BLaER1 treated with 17β-estradiol and CSF1 and Interleukin-3, amounts not matched to agents 10 nM and 100 nM (cell line): Measurements from ENCODE around the gene STK32B.
A peak's percentile ranks its signal among the peaks of the same experiment; 100 is the strongest.

ENCODE experiments used
- H3K27ac ChIP-seq, 11 experiments: shearing (Covaris generic); formaldehyde crosslinking; 2 replicates each; pipeline ENCODE4 v1.8.1; 2022
- H3K27me3 ChIP-seq, 11 experiments: shearing (Covaris generic); formaldehyde crosslinking; 2 replicates each; pipeline ENCODE4 v1.8.1; 2022
- H3K36me3 ChIP-seq, 11 experiments: shearing (Covaris generic); formaldehyde crosslinking; 2 replicates each; pipeline ENCODE4 v1.8.1; 2022
- H3K4me1 ChIP-seq, 10 experiments: shearing (Covaris generic); formaldehyde crosslinking; 2 replicates each; pipeline ENCODE4 v1.8.1; 2022
- H3K4me2 ChIP-seq, 11 experiments: shearing (Covaris generic); formaldehyde crosslinking; 2 replicates each; pipeline ENCODE4 v1.8.1; 2022
- H3K4me3 ChIP-seq, 10 experiments: shearing (Covaris generic); formaldehyde crosslinking; 2 replicates each; pipeline ENCODE4 v1.8.1; 2022
- H3K9ac ChIP-seq, 11 experiments: shearing (Covaris generic); formaldehyde crosslinking; 2 replicates each; pipeline ENCODE4 v1.8.1; 2022
- H3K9me3 ChIP-seq, 11 experiments: shearing (Covaris generic); formaldehyde crosslinking; replicated peaks in 1 of 11; 2 replicates each; pipeline ENCODE4 v1.8.1; 2022
- H4K20me1 ChIP-seq, 11 experiments: shearing (Covaris generic); formaldehyde crosslinking; 2 replicates each; pipeline ENCODE4 v1.8.1; 2022
- Cebpa-rat ChIP-seq, 11 experiments: shearing (Covaris generic); IDR thresholded peaks; 2 replicates each; pipeline ENCODE4 v1.8.1; 2022

STK32B gene

GRCh38 chr4:5199912-5200311, 148.6 kb downstream of the STK32B start:
- no peaks in the 10 kb centered on the region for H4K20me1 ChIP-seq
- peaks cover 0 to 6% (median 0%) of the 10 kb centered on the region in 10 experiments; a peak in 1 of 20 replicates for H3K4me1 ChIP-seq
- H3K4me3 ChIP-seq = no peak overlapping the region
- peaks cover 9 to 23% (median 20%) of the 10 kb centered on the region in 11 experiments for H3K9me3 ChIP-seq
- no peak overlapping the region for H3K27ac ChIP-seq
- no peak for TF ChIP-seq Cebpa-rat (IDR thresholded peaks at IDR 0.05)
- H3K27me3 ChIP-seq = no peaks in the 10 kb centered on the region
- H3K4me2 ChIP-seq = no peak overlapping the region
- peaks cover 0 to 14% (median 0%) of the 10 kb centered on the region in 11 experiments; a peak in 4 of 22 replicates for H3K36me3 ChIP-seq
- no peak overlapping the region for H3K9ac ChIP-seq

GRCh38 chr4:5200513-5200912, 149.2 kb downstream of the STK32B start:
- H3K4me2 ChIP-seq = no peak overlapping the region
- no peaks in the 10 kb centered on the region for H4K20me1 ChIP-seq
- peaks cover 9 to 23% (median 20%) of the 10 kb centered on the region in 11 experiments for H3K9me3 ChIP-seq
- no peak overlapping the region for H3K4me3 ChIP-seq
- peaks cover 0 to 8% (median 0%) of the 10 kb centered on the region in 10 experiments; a peak in 1 of 20 replicates for H3K4me1 ChIP-seq
- H3K9ac ChIP-seq = no peak overlapping the region
- no peaks in the 10 kb centered on the region for H3K27me3 ChIP-seq
- H3K36me3 ChIP-seq = peaks cover 0 to 14% (median 0%) of the 10 kb centered on the region in 11 experiments; a peak in 4 of 22 replicates
- no peak for TF ChIP-seq Cebpa-rat (IDR thresholded peaks at IDR 0.05)
- no peak overlapping the region for H3K27ac ChIP-seq

GRCh38 chr4:5203309-5203992, 152.2 kb downstream of the STK32B start:
- Histone ChIP-seq H3K9ac (no peak overlapping the region), H3K4me1 (peaks cover 0 to 8% (median 0%) of the 10 kb centered on the region in 10 experiments; a peak in 1 of 20 replicates), H3K4me2 (no peak overlapping the region), H3K36me3 (peaks cover 0 to 14% (median 4%) of the 10 kb centered on the region in 11 experiments; a peak in 6 of 22 replicates), H4K20me1 (no peaks in the 10 kb centered on the region), H3K4me3 (no peak overlapping the region), H3K27me3 (no peaks in the 10 kb centered on the region), H3K9me3 (peaks cover 9 to 35% (median 20%) of the 10 kb centered on the region in 11 experiments), H3K27ac (no peak overlapping the region)
- TF ChIP-seq Cebpa-rat (IDR thresholded peaks at IDR 0.05) = no peak

- Histone ChIP-seq H3K9me3 (peaks cover 9 to 35% (median 20%) of the 10 kb centered on the region in 11 experiments), H3K4me3 (no peak overlapping the region), H3K4me1 (peaks cover 0 to 8% (median 0%) of the 10 kb centered on the region in 10 experiments; a peak in 1 of 20 replicates), H3K9ac (no peak overlapping the region), H3K36me3 (peaks cover 0 to 14% (median 4%) of the 10 kb centered on the region in 11 experiments; a peak in 6 of 22 replicates), H3K27me3 (no peaks in the 10 kb centered on the region), H3K4me2 (no peak overlapping the region), H4K20me1 (no peaks in the 10 kb centered on the region), H3K27ac (no peak overlapping the region)
- TF ChIP-seq Cebpa-rat (IDR thresholded peaks at IDR 0.05) = no peak
Measured at GRCh38 chr4:5203993-5204310, 152.7 kb downstream of the STK32B start.

- H3K36me3 ChIP-seq = peaks cover 0 to 14% (median 4%) of the 10 kb centered on the region in 11 experiments; a peak in 6 of 22 replicates
- peaks cover 0 to 8% (median 0%) of the 10 kb centered on the region in 10 experiments; a peak in 1 of 20 replicates for H3K4me1 ChIP-seq
- H4K20me1 ChIP-seq = no peaks in the 10 kb centered on the region
- peaks cover 9 to 35% (median 20%) of the 10 kb centered on the region in 11 experiments for H3K9me3 ChIP-seq
- TF ChIP-seq Cebpa-rat (IDR thresholded peaks at IDR 0.05) = no peak
- H3K27ac ChIP-seq = no peak overlapping the region
- H3K4me2 ChIP-seq = 0 out of 22 replicates have a peak overlapping the region, but pooled peaks of 1 of the 11 experiments have one; percentile 13
- H3K4me3 ChIP-seq = no peak overlapping the region
- no peaks in the 10 kb centered on the region for H3K27me3 ChIP-seq
- H3K9ac ChIP-seq = no peak overlapping the region
Measured at GRCh38 chr4:5204781-5205180, 153.5 kb downstream of the STK32B start.

- Histone ChIP-seq H3K4me3 (no peak overlapping the region), H3K36me3 (peaks cover 0 to 14% (median 4%) of the 10 kb centered on the region in 11 experiments; a peak in 6 of 22 replicates), H3K4me2 (no peak overlapping the region), H3K27ac (no peak overlapping the region), H3K9me3 (peaks cover 9 to 31% (median 18%) of the 10 kb centered on the region in 11 experiments), H4K20me1 (no peaks in the 10 kb centered on the region), H3K9ac (no peak overlapping the region), H3K27me3 (no peaks in the 10 kb centered on the region), H3K4me1 (peaks cover 0 to 8% (median 0%) of the 10 kb centered on the region in 10 experiments; a peak in 1 of 20 replicates)
- TF ChIP-seq Cebpa-rat (IDR thresholded peaks at IDR 0.05) = no peak
Measured at GRCh38 chr4:5206016-5206790, 154.9 kb downstream of the STK32B start.

GRCh38 chr4:5209862-5210261, 158.6 kb downstream of the STK32B start:
- no peak overlapping the region for H3K4me3 ChIP-seq
- H3K27ac ChIP-seq = no peak overlapping the region
- H3K9ac ChIP-seq = no peak overlapping the region
- no peaks in the 10 kb centered on the region for H3K27me3 ChIP-seq
- no peak overlapping the region for H3K4me2 ChIP-seq
- H4K20me1 ChIP-seq = no peaks in the 10 kb centered on the region
- TF ChIP-seq Cebpa-rat (IDR thresholded peaks at IDR 0.05) = no peak
- peaks cover 0 to 13% (median 0%) of the 10 kb centered on the region in 11 experiments; a peak in 4 of 22 replicates for H3K9me3 ChIP-seq
- H3K36me3 ChIP-seq = peaks cover 0 to 4% (median 0%) of the 10 kb centered on the region in 11 experiments; a peak in 2 of 22 replicates
- H3K4me1 ChIP-seq = peaks cover 0 to 4% (median 0%) of the 10 kb centered on the region in 10 experiments; a peak in 1 of 20 replicates

- H3K4me2 ChIP-seq = no peak overlapping the region
- H3K4me1 ChIP-seq = no peaks in the 10 kb centered on the region
- peaks cover 0 to 4% (median 0%) of the 10 kb centered on the region in 11 experiments; a peak in 2 of 22 replicates for H3K36me3 ChIP-seq
- H3K27ac ChIP-seq = no peak overlapping the region
- no peak overlapping the region for H3K4me3 ChIP-seq
- no peak for TF ChIP-seq Cebpa-rat (IDR thresholded peaks at IDR 0.05)
- H3K9ac ChIP-seq = no peak overlapping the region
- peaks cover 0 to 13% (median 0%) of the 10 kb centered on the region in 11 experiments; a peak in 4 of 22 replicates for H3K9me3 ChIP-seq
- no peaks in the 10 kb centered on the region for H3K27me3 ChIP-seq
- no peaks in the 10 kb centered on the region for H4K20me1 ChIP-seq
Measured at GRCh38 chr4:5211282-5211839, 160.1 kb downstream of the STK32B start.
